Measurements from ENCODE around the gene RALGPS2.

Gene RALGPS2

DNA sequence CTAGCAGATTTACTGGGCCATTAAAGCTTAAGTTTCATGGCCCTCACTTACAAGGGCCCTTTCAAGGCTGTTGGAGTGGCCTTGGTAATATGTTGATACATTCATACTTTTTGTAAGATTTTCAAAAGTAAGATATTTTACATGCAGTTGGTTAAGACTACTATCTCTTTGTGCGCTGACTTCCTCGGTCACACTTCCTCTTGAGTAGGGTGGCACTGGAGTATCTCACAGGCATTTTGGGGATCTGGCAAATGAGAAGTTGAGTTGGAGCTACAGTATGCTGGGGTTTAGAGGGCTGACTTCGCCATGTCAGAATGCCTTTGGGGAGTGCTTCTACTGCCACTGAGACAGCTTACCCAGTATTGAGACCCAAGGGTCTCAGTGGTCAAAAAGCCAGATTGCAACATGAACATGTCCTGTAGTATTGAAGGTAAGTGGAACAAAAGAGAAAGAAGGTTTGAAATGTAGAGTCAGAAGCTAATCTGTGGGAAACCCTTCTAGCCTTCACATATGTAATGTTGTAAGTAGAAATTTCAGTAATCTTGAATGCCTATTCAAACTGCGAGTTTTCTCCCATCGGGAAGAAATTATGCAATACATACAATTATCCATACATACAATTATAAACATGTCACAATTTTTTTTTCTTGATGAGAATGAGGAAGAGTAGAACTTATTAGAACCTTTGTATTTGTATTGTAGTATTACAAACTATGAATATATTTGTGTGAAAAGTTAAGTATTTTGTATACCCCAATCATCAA is 32.3 kb upstream of the RALGPS2 start:
- H3K36me3 ChIP-seq: no peaks in the 10 kb centered on the region

DNA sequence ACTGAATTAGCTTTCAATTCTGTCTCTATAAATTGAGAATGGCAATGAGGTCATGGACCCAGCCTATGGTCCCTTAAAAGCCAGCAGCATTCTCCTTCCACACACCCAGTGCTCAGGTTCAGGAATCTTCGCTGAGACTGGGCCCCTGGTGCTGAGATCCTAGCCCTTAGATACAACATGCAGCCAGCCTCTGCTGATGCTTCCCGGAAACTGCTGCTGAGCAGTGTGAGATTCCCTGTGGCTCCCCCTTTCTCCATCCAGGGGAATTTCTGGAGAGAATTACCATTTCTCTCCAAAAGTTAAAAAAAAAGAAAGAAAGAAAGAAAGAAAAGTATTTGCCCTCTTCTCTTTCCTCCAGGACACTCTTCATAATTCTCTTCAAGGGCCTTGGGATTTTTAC is 31.7 kb upstream of the RALGPS2 start:
- no peak overlapping the region for H3K4me3 ChIP-seq (ENCODE audit: low read depth in 1 of 2, low read length in 1 of 2)
- H3K4me1 ChIP-seq (ENCODE audit: control insufficient read depth in 1 of 2, insufficient read depth in 1 of 2, low read depth in 1 of 2, low read length in 1 of 2): peaks cover 7 to 15% of the 10 kb centered on the region in 2 experiments
- H3K36me3 ChIP-seq: no peaks in the 10 kb centered on the region
- TF ChIP-seq, protein P1, sequence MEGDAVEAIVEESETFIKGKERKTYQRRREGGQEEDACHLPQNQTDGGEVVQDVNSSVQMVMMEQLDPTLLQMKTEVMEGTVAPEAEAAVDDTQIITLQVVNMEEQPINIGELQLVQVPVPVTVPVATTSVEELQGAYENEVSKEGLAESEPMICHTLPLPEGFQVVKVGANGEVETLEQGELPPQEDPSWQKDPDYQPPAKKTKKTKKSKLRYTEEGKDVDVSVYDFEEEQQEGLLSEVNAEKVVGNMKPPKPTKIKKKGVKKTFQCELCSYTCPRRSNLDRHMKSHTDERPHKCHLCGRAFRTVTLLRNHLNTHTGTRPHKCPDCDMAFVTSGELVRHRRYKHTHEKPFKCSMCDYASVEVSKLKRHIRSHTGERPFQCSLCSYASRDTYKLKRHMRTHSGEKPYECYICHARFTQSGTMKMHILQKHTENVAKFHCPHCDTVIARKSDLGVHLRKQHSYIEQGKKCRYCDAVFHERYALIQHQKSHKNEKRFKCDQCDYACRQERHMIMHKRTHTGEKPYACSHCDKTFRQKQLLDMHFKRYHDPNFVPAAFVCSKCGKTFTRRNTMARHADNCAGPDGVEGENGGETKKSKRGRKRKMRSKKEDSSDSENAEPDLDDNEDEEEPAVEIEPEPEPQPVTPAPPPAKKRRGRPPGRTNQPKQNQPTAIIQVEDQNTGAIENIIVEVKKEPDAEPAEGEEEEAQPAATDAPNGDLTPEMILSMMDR (IDR thresholded peaks at IDR 0.05): no peak
- H3K9me3 ChIP-seq: no peaks in the 10 kb centered on the region
- no peaks in the 10 kb centered on the region for H3K27me3 ChIP-seq
- H3K27ac ChIP-seq: no peak overlapping the region

More for the DNA sequence above, 32.3 kb upstream of the RALGPS2 start:
- Histone ChIP-seq H3K4me3 (ENCODE audit: low read depth in 1 of 2, low read length in 1 of 2) (no peak overlapping the region), H3K9me3 (no peaks in the 10 kb centered on the region), H3K4me1 (ENCODE audit: control insufficient read depth in 1 of 2, insufficient read depth in 1 of 2, low read depth in 1 of 2, low read length in 1 of 2) (peaks cover 13 to 21% of the 10 kb centered on the region in 2 experiments), H3K27me3 (no peaks in the 10 kb centered on the region), H3K27ac (peak overlapping the region; percentile 57)
- TF ChIP-seq, protein P1 (IDR thresholded peaks at IDR 0.05): no peak

DNA sequence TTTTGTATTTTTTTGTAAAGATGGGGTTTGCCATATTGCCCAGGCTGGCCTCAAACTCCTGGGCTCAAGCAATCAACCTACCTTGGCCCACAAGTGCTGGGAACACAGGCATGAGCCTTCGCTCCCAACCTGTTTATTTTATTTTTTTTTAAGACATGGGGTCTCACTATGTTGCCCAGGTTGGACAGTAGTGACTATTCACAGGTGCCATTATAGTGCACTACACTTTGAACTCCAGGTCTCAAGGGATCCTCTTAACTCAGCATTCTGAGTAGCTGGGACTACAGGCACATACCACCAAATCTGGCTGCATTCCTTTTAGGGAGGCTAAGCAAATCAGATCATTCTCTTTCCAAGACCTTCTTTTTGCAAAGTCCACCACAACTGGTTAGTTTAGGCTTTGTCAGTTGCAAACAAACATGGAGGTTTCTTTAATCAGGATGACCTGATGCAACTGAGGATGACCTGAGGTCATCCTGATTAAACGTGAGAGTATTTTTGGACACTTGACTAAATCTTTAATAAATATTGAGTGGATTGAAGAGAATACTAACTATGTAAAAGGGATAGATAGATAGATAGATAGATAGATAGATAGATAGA is 30.0 kb upstream of the RALGPS2 start:
- H3K9me3 ChIP-seq: no peaks in the 10 kb centered on the region
- H3K4me1 ChIP-seq (ENCODE audit: control insufficient read depth in 1 of 2, insufficient read depth in 1 of 2, low read depth in 1 of 2, low read length in 1 of 2): peaks cover 5 to 11% of the 10 kb centered on the region in 2 experiments
- no peaks in the 10 kb centered on the region for H3K27me3 ChIP-seq
- H3K36me3 ChIP-seq: no peaks in the 10 kb centered on the region
- H3K27ac ChIP-seq: no peak overlapping the region
- H3K4me3 ChIP-seq (ENCODE audit: low read depth in 1 of 2, low read length in 1 of 2): no peak overlapping the region
- TF ChIP-seq, protein P1 (IDR thresholded peaks at IDR 0.05): no peak

DNA sequence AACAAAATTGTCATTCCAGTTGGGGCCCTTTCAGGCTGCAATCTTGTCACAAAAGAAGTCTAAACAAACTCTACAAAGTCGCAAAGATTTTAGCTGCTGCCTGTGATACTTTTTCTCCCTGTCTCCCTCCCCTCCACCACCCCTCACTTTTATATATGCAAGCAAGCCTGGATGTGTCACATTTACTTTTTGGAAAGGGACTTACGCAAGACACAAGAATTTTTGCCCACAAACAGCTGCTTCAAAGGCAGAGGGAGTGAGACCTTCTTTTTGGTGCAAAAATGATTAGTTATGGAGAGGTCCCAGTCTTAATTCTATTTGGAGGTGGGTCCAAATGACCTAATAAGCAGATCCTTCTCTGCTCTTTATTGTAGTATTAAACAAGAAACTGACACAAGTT is 22.9 kb upstream of the RALGPS2 start:
- TF ChIP-seq, protein P1 (IDR thresholded peaks at IDR 0.05): no peak
- peaks cover 3 to 6% of the 10 kb centered on the region in 2 experiments for H3K4me1 ChIP-seq (ENCODE audit: control insufficient read depth in 1 of 2, insufficient read depth in 1 of 2, low read depth in 1 of 2, low read length in 1 of 2)
- no peaks in the 10 kb centered on the region for H3K9me3 ChIP-seq
- H3K4me3 ChIP-seq (ENCODE audit: low read depth in 1 of 2, low read length in 1 of 2): no peak overlapping the region
- H3K27me3 ChIP-seq: no peaks in the 10 kb centered on the region
- H3K27ac ChIP-seq: no peak overlapping the region
- no peaks in the 10 kb centered on the region for H3K36me3 ChIP-seq

DNA sequence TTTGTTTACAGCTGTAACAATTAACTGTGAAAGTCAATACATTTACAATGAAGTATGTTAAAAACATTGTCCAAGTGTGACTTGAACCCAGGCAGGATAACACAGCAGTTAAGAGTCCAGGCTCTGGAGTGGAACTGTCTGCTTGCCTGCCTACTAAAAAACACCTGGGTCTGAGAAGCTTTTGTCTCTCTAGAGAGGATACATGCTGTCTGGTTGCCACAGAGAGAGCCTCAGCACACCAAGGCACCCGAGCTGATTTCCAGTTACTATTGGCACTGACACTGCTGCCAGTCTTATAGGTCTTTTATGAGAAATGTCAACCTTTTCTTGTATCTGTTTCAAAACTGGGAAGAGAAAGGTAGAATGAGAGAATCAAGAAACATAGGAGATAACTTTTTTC is 20.2 kb upstream of the RALGPS2 start:
- TF ChIP-seq, protein P1 (IDR thresholded peaks at IDR 0.05): no peak
- Histone ChIP-seq H3K4me1 (ENCODE audit: control insufficient read depth in 1 of 2, insufficient read depth in 1 of 2, low read depth in 1 of 2, low read length in 1 of 2) (peaks cover 3 to 6% of the 10 kb centered on the region in 2 experiments), H3K4me3 (ENCODE audit: low read depth in 1 of 2, low read length in 1 of 2) (no peak overlapping the region), H3K36me3 (no peaks in the 10 kb centered on the region), H3K9me3 (no peaks in the 10 kb centered on the region), H3K27me3 (no peaks in the 10 kb centered on the region), H3K27ac (no peak overlapping the region)

All from neutrophil (primary cell).